Mucosa of descending colon (tissue), 3 donors: ENCODE results near the gene FRMD3. TPM values are rescaled to one million over a fixed set of nuclear protein-coding genes. Genes with fewer than 3 reads are reported as not detected.
A peak's percentile ranks its signal among the peaks of the same experiment; 100 is the strongest.

Source experiments
- ATAC-seq: fragments of 200-7000 bp; cut with Tn5 transposase; one replicate; pipeline ENCODE4 v1.9.1; 2020; ENCODE audit warnings: mild to moderate bottlenecking, moderate library complexity
- DNase-seq, 3 donors: peaks; one replicate each; pipeline ENCODE4 v3.0.0-alpha.2; 2020
- H3K36me3 ChIP-seq: fragments of 200-600 bp; one replicate; pipeline ENCODE4 v1.8.0; 2021; ENCODE audit warnings: low read depth, mild to moderate bottlenecking
- H3K4me1 ChIP-seq: fragments of 200-600 bp; one replicate; pipeline ENCODE4 v1.8.0; 2021; ENCODE audit warnings: low read depth, mild to moderate bottlenecking
- H3K4me3 ChIP-seq: fragments of 200-600 bp; one replicate; pipeline ENCODE4 v1.8.0; 2021; ENCODE audit warnings: mild to moderate bottlenecking
- H3K9me3 ChIP-seq: fragments of 200-600 bp; one replicate; pipeline ENCODE4 v1.8.0; 2021; ENCODE audit warnings: mild to moderate bottlenecking
- CTCF ChIP-seq: fragments of 200-600 bp; IDR thresholded peaks from one replicate; pipeline ENCODE4 v1.8.0; 2022; ENCODE audit warnings: antibody characterized with exemption, mild to moderate bottlenecking
- intact Hi-C, 2 donors: fragments of 100-400 bp; cut with DNase I in 1 of 2; cut with micrococcal nuclease in 1 of 2; formaldehyde crosslinking; loops; one replicate each; pipeline versions ENCODE4 v1.11.0 to v1.11.1; 2022; cut with DNase I, micrococcal nuclease
- total RNA-seq, 3 donors: library from RNA; stranded (reverse); fragmentation: NEBNext Ultra II Directional in 2 of 3; extraction: Animal tissue kit (Norgen Biotek cat#: 25700) in 2 of 3; gene quantifications; one replicate each; pipeline versions ENCODE4 v1.2.1 to v1.2.4, GENCODE V29; 2021 to 2023
- donor health status: DM: no; HTN: no; CAD: no; lungs with moderate emphysema.
- donor health status: DM: no; HTN: no; CAD: no.
- donor health status: DM: no; HTN: yes; CAD: no.

FRMD3 gene
- total RNA-seq, 3 donors from 2014 or later: 12.2 to 27.4 (median 25.0) TPM

- peak in 1 of 3 donors; percentile 15 for DNase-seq
- Histone ChIP-seq H3K4me1 (no peaks in the 10 kb centered on the region), H3K9me3 (no peaks in the 10 kb centered on the region), H3K4me3 (no peak overlapping the region), H3K36me3 (no peaks in the 10 kb centered on the region)
- ATAC-seq: peak; percentile 77
- no peak for TF ChIP-seq CTCF
- intact Hi-C loops: no loop called here
Measured at GRCh38 chr9:83392228-83392627, 146.0 kb downstream of the FRMD3 start.

GRCh38 chr9:83388346-83388745 is 149.9 kb downstream of the FRMD3 start:
- ATAC-seq: no peak
- H3K9me3 ChIP-seq: peaks cover 2% of the 10 kb centered on the region

DNA sequence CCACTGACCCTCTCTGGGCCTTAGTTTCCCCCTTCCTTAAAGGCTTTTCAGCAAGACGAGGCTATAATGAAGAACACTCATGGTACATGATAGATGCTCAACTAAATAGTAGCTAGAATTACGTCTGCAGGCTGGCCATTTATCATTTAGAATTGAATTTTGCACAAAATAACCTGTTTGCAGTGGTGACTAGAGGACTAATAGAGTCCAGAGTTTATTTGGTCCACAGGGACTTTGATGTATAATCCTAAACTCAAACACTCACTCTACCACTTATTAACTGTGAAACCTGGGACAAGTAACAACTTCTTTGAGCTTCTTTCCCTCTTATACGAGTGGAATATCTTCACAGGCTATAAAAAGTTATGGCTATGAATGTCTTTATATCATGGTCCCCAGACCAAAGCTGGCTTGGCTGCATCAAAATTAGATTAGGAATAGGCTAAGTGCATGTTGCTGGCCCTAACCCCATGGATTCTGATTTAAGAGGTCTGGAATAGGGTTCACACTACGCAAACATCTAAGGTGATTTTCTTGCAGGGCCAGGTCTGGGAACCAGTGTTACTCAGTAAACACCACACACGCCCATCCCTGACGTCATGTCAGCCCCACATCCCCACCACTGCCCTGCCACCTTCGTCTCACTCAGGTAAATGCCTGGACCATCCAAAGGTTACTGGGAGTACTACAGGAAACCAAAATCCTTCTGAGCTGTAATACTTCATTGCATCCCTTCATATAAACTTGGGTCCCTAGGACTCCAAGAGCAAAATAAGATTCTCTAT is 150.6 kb downstream of the FRMD3 start:
- no peak for ATAC-seq
- H3K36me3 ChIP-seq: no peaks in the 10 kb centered on the region
- peaks cover 5% of the 10 kb centered on the region for H3K9me3 ChIP-seq
- intact Hi-C loops: no loop called here
- H3K4me3 ChIP-seq: no peak overlapping the region
- H3K4me1 ChIP-seq: no peaks in the 10 kb centered on the region
- TF ChIP-seq CTCF: no peak
- no peak for DNase-seq

More at GRCh38 chr9:83388346-83388745, 149.9 kb downstream of the FRMD3 start:
- no peaks in the 10 kb centered on the region for H3K36me3 ChIP-seq
- no peak overlapping the region for H3K4me3 ChIP-seq
- no peak for TF ChIP-seq CTCF
- DNase-seq: no peak
- intact Hi-C loops: no loop called here
- H3K4me1 ChIP-seq: no peaks in the 10 kb centered on the region

DNA sequence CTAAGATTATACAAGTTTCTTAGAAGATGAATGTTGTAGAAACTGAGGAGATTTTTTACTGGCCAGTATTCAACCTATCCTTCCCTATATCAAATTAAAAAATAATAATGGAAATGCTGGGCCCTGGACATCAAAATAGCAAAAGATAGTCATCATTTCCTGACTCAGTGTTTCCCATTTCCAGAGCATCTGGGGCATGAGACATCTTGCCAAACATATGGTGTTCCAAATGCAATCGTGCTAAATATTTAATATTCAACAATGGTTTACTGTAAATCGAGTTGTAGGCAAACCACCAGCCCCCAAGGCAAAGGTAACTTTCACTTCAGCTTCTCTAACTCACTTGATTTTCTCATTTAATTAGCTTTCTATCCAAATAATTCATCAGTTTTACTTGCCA is 152.9 kb downstream of the FRMD3 start:
- DNase-seq (no peak), ATAC-seq (no peak)
- no peak overlapping the region for H3K4me3 ChIP-seq
- peaks cover 5% of the 10 kb centered on the region for H3K9me3 ChIP-seq
- intact Hi-C loops: no loop called here
- TF ChIP-seq CTCF: no peak
- H3K4me1 ChIP-seq: no peaks in the 10 kb centered on the region
- H3K36me3 ChIP-seq: no peaks in the 10 kb centered on the region

DNA sequence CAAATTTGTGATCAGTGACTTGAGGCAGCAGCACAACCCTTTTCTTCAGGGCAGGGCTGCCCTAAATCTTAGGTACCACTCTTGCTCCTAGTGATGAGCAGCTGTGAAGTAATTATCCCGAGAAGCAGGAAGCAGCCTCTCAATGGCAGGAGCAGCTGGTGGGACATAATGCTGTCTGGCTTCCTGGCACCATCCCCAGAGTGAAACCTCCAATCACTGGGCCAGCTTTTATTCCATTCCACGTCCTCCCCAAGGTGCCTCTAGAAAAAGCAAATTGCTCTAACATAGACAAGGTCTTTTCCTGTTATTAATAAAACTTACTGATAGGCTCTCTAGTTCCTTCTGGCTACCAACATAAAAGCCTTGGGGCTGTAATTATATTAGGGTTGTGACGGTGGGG is 154.0 kb downstream of the FRMD3 start:
- ATAC-seq: no peak
- intact Hi-C loops: no loop called here

More for the DNA sequence above, 154.0 kb downstream of the FRMD3 start:
- no peak for DNase-seq
- no peak for TF ChIP-seq CTCF
- no peak overlapping the region for H3K4me3 ChIP-seq
- H3K36me3 ChIP-seq: no peaks in the 10 kb centered on the region
- H3K9me3 ChIP-seq: peaks cover 5% of the 10 kb centered on the region
- H3K4me1 ChIP-seq: no peaks in the 10 kb centered on the region
